HFF-Myc (cell line): ENCODE data around the gene S100A10.

Experiments used
- DNase-seq: peaks from one replicate; pipeline ENCODE4 v3.0.0-alpha.2; 2011; ENCODE audit warnings: low read depth; ENCODE audit errors: extremely low read depth
- H3K4me3 ChIP-seq: replicated peaks from 2 replicates; pipeline ENCODE4 v1.5.1; 2011; ENCODE audit warnings: low read depth, mild to moderate bottlenecking, control low read depth, low read length
- TF ChIP-seq, protein P1 (sequence below): IDR thresholded peaks from 2 replicates; pipeline ENCODE4 v1.5.1; 2012; ENCODE audit warnings: mild to moderate bottlenecking, low read depth, low read length, control low read depth; ENCODE audit errors: missing control alignments

Gene S100A10, protein sequence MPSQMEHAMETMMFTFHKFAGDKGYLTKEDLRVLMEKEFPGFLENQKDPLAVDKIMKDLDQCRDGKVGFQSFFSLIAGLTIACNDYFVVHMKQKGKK

DNA sequence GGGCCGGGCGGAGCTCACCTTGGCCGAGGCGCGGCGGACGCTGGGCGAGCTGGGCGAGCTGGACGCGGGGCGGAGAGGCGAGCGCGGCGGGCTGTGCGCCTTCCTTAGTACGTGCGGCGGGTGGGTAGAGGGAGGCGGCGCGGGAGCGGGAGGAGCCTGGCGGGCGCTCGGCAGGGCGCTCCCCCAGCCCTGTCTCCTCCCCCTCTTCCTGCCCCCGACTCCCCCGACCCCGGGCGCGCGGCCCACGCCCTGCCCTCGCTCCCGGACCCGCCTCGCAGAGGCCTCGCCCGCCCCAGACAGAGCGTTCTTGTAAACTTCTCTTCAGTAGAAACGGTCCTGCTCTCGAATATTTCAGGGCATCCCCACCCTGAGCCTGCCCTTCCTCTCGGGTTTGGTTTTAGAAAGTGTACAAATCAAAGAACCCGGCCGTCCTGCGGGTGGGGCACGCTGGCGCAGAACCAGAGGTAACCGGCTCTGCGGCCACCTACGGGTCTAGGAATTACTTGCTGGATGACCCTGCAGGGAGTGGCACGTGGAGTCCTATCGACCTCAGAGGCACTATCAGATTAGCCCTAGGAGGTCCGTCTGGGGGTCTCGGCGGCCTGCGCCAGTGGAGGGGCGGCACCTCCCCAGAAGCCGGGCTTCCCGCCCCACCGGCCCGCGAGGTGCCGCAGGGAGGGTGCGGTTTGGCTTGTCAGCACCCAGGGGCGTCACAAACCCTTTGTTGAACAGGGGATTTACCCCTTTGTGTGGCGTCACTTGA lies at the start of gene S100A10:
Gene S100A10 (minus strand): TSS at position 126 of the 763 bp plus-strand sequence. CDS start 7,629 bp downstream, outside the sequence.
- no peak for DNase-seq
- TF ChIP-seq, protein P1, sequence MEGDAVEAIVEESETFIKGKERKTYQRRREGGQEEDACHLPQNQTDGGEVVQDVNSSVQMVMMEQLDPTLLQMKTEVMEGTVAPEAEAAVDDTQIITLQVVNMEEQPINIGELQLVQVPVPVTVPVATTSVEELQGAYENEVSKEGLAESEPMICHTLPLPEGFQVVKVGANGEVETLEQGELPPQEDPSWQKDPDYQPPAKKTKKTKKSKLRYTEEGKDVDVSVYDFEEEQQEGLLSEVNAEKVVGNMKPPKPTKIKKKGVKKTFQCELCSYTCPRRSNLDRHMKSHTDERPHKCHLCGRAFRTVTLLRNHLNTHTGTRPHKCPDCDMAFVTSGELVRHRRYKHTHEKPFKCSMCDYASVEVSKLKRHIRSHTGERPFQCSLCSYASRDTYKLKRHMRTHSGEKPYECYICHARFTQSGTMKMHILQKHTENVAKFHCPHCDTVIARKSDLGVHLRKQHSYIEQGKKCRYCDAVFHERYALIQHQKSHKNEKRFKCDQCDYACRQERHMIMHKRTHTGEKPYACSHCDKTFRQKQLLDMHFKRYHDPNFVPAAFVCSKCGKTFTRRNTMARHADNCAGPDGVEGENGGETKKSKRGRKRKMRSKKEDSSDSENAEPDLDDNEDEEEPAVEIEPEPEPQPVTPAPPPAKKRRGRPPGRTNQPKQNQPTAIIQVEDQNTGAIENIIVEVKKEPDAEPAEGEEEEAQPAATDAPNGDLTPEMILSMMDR, result no peak
- H3K4me3 ChIP-seq, result peak within 1 kb of the TSS; percentile 92

DNA sequence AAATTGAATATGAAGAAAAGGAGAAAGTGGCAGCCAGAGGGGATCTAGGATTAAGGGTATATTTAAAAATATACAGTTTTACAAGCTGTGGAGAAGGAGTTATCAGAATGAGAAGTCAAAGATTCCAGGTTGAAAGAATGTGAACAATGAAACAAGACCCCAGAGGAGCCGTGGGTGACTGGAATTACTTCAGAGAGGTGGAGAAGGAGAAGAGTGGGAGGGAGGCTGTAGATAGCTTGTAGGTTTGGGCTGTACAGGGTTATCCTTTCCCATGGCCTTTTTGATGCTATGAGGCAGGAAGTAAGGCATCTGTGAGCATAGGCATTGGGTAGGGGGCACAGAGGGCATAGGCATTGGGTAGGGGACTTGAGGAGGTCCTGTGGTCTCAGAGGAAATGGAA lies 48.4 kb upstream of the S100A10 start:
- TF ChIP-seq, protein P1, result no peak
- no peak overlapping the region for H3K4me3 ChIP-seq
- DNase-seq, result no peak

DNA sequence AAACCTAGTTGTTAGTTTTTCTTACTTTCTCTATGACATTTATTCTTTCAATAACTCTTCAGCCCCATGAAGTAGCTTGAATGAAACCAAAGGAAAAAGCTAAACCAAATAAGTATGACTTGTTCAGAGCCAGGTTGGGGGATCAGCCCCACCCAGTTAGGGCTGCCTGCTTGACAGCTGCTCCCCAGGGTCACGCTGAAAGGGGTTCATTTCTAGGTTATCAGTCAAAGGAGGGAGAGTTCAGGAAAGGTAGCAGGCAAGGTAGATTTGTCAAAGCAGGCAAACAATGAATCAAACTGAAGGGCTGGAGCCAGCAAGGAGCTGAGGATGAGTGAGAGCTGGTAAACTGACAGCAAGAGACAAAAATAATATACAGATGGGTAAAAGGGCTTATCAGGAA lies 46.2 kb upstream of the S100A10 start:
- TF ChIP-seq, protein P1, result no peak
- no peak overlapping the region for H3K4me3 ChIP-seq
- no peak for DNase-seq

DNA sequence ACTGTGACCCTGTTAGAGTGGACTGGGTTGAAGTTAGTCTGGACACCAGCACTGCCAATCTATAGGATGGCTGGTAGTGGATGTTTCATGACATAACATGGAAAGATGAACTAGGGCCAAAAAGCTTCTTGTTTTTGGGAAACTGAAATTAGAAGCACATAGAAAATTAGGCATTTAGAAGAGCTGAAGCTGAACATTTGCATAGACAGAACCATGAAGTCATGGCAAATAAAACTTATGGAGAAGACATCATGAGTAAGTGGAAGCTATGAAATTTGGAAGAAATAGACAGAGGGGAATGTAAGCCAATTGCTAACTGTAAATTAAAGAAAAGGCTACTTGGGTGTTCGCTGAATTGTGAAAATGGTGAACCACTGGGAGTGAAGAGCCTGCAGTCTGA lies 45.8 kb upstream of the S100A10 start:
- H3K4me3 ChIP-seq, result no peak overlapping the region
- DNase-seq, result no peak
- TF ChIP-seq, protein P1, result no peak

DNA sequence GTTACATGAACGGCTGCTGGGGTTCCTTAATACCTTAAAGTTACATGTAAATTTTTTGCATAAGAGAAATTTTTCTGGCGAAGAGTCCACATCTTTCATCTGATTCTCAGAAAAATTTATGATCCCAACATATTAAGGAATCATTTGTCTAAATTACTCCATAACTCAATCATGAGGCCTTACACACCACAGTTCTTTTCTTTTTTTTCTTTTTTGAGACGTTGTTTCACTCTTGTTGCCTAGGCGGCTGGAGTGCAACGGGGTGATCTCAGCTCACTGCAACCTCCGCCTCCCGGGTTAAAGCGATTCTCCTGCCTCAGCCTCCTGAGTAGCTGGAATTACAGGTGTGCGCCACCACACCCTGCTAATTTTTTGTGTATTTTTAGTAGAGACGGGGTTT lies 45.2 kb upstream of the S100A10 start:
- no peak overlapping the region for H3K4me3 ChIP-seq
- DNase-seq, result no peak
- TF ChIP-seq, protein P1, result no peak

DNA sequence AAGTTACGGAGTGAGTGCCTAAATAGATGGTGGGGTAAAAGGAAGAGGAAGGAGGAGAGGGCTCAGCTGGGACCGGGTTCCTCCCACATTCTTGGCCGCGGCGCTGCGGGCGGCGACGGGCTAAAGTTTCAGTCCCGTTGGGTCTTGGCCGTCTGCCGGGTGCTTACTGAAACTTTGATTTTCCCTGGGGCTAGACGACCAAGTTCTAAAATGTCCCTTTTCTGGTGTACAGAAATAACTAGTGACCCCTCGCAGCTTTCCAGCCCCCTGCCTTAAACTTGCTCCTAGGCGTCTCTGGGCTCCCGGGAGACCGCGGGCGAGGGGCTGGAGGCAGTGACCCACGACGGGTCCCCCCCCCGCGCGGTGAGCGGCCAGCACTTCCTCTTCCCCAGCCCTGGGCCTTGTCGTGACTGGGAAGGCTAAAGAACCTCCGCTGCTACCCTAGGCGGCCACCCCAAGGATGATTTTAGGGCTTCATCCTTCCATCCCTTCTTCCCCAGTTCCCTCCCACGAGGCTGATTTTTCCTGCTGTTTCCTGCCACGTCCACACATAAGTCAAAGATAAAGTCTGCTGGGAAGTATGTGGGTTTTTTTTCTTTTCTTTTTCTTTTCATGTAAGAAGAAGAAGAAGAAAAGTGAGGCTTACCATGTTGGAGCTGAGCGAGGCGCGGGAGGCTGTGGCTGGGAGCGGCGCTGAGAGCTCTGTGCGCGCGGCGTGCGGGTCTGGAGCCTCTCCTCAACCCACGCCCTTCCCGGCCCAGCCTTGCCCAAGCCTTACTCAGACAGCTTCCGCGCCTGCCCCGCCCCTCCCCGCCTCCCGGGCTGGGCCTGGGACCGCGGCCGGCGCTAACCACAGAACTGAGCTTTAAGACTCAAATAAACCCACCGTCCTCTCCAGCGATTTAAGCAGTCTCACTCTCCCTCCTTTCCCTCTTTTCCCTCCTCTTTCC lies 42.9 kb upstream of the S100A10 start, which contains the start of gene S100A11:
Gene S100A11 (minus strand): TSS at position 738 of the 950 bp plus-strand sequence. CDS start 89 bp downstream, at position 649.
- DNase-seq, result no peak
- TF ChIP-seq, protein P1, result no peak
- peak within 1 kb of the TSS; percentile 76 for H3K4me3 ChIP-seq
